ENCODE results near the gene ANP32E. TPM values are rescaled to one million over a fixed set of nuclear protein-coding genes. Genes with fewer than 3 reads are reported as not detected.
A peak's percentile ranks its signal among the peaks of the same experiment; 100 is the strongest.
"Not testable (repeated sequence)": the region's sequence is repeated elsewhere in the genome, so short reads cannot be mapped to it uniquely, and the experiment has no call there.

ANP32E gene
- total RNA-seq, 2 experiments from 2014 or later, result 130 to 173 TPM

GRCh38 chr1:150237746-150238145, 1.8 kb upstream of the ANP32E start:
- Mint-ChIP-seq H3K4me3 (peak overlapping the region; percentile 18), H3K27ac (no peak overlapping the region), H3K27me3 (no peaks in the 10 kb centered on the region), H3K4me1 (peaks cover 14% of the 10 kb centered on the region), H3K9me3 (ENCODE audit: low read depth) (no peaks in the 10 kb centered on the region), H3K36me3 (peaks cover 13% of the 10 kb centered on the region)
- ATAC-seq (no peak), DNase-seq (peak; percentile 39)
- CTCF ChIA-PET, result interaction anchor here (1.5 kb wide), 1 partner anchor 18 kb away, joined by 5 read pairs; no protein-coding TSS in a partner anchor

- CTCF ChIA-PET, result interaction anchor here (1.1 to 1.5 kb wide), 3 partner anchors 15 to 33 kb away, joined by 4 to 5 read pairs (median 5); no protein-coding TSS in a partner anchor
- peak; percentile 36 for DNase-seq
- not testable (repeated sequence) for H3K27me3 Mint-ChIP-seq; ATAC-seq; H3K27ac Mint-ChIP-seq; H3K9me3 Mint-ChIP-seq (ENCODE audit: low read depth)
- Mint-ChIP-seq H3K4me3 (peak overlapping the region; percentile 18), H3K36me3 (peaks cover 14% of the 10 kb centered on the region), H3K4me1 (peaks cover 16% of the 10 kb centered on the region)
Observed at GRCh38 chr1:150237176-150237575, 1.3 kb upstream of the ANP32E start.

DNA sequence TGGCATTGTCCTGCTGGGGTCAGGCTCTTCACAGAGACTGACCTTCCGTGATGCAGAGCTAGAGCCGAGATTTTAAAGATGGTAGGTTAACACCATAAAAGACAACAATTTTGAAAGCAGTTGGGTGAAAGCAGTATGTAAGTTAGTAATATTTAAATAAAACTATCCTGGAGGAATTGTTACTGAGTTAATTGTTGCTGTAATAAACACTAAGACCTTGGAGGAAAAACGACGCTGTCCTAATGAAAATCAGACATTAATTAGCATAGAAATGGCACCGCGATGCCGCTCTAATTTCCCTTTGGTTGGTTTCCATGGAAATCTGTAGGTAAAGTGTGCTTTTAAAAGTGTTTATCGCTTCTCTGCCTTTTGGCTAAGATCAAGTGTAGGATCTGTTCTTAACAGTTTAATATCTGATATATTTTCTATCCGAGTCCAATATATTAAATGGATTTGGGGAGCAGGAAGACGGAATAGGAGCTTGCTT, 745 bp upstream of the ANP32E start:
- Mint-ChIP-seq H3K4me3 (no peak overlapping the region), H3K9me3 (ENCODE audit: low read depth) (no peaks in the 10 kb centered on the region), H3K27ac (no peak overlapping the region), H3K4me1 (peaks cover 19% of the 10 kb centered on the region), H3K27me3 (no peaks in the 10 kb centered on the region), H3K36me3 (peaks cover 15% of the 10 kb centered on the region)
- DNase-seq, result peak; percentile 25
- no peak for ATAC-seq
- CTCF ChIA-PET, result interaction anchor here (1.1 to 1.5 kb wide), 3 partner anchors 15 to 33 kb away, joined by 4 to 5 read pairs (median 5); no protein-coding TSS in a partner anchor

DNA sequence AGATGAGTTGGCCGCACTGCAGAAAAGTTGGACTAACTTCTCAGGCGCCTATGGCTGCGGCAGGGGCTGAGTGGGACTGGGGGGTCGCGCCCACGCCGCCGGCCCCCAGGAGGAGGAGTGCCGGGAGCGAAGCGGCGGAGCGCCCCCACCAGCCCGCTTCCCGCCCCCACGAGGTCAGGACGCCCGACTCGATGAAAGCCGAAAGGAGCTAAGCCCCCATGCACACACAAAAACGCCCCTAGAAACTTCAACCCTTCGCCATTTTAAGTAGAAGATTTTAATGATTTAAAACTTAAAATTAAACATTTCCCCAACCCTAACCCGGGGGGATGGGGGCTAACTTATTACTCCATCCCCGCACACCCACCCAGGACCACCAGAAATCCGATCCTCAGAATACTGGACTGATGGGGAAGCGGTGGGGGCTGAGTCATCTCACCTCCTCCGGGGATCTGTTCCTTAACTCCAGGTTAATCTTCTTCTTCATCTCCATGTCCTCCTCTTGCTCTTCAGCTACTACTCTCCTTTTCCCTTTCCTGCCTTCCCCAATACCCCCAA, 539 bp downstream of the ANP32E start:
- peaks cover 21% of the 10 kb centered on the region for H3K36me3 Mint-ChIP-seq
- H3K27me3 Mint-ChIP-seq, result no peaks in the 10 kb centered on the region
- H3K4me3 Mint-ChIP-seq, result no peak overlapping the region
- H3K4me1 Mint-ChIP-seq, result peaks cover 22% of the 10 kb centered on the region
- CTCF ChIA-PET, result no interaction called here
- DNase-seq (peak; percentile 65), ATAC-seq (no peak)
- no peak overlapping the region for H3K27ac Mint-ChIP-seq
- H3K9me3 Mint-ChIP-seq (ENCODE audit: low read depth), result no peaks in the 10 kb centered on the region

GRCh38 chr1:150234566-150235293, 1.2 kb downstream of the ANP32E start:
- peak; percentile 69 for ATAC-seq
- Mint-ChIP-seq H3K4me3 (no peak overlapping the region), H3K27ac (no peak overlapping the region)

DNA sequence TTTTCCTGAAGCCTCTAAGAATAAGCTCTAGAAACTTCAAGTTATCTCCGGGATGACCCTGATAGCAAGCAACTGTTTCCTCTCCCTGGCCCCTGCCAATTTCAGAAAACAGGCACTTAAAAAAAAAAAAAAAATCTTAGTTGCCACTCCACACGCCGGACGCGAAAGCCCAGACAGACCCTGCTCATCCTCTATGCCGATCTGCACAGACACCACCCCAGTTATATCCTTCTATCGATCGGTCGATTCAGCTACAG, 1.7 kb downstream of the ANP32E start:
- H3K4me3 Mint-ChIP-seq, result no peak overlapping the region
- no peaks in the 10 kb centered on the region for H3K27me3 Mint-ChIP-seq
- peaks cover 22% of the 10 kb centered on the region for H3K4me1 Mint-ChIP-seq
- DNase-seq, result no peak
- no peak for ATAC-seq
- peaks cover 25% of the 10 kb centered on the region for H3K36me3 Mint-ChIP-seq
- no peak overlapping the region for H3K27ac Mint-ChIP-seq
- CTCF ChIA-PET, result interaction anchor here (0.7 to 2.2 kb wide), 3 partner anchors 9 to 650 kb away, joined by 3 to 9 read pairs (median 6); no protein-coding TSS in a partner anchor
- no peaks in the 10 kb centered on the region for H3K9me3 Mint-ChIP-seq (ENCODE audit: low read depth)

More at GRCh38 chr1:150234566-150235293, 1.2 kb downstream of the ANP32E start:
- H3K27me3 Mint-ChIP-seq, result no peaks in the 10 kb centered on the region
- peak; percentile 96 for DNase-seq
- H3K4me1 Mint-ChIP-seq, result peaks cover 22% of the 10 kb centered on the region
- CTCF ChIA-PET, result interaction anchor here (1.8 to 2.2 kb wide), 2 partner anchors 10 to 162 kb away, joined by 6 to 9 read pairs; no protein-coding TSS in a partner anchor
- no peaks in the 10 kb centered on the region for H3K9me3 Mint-ChIP-seq (ENCODE audit: low read depth)
- peaks cover 24% of the 10 kb centered on the region for H3K36me3 Mint-ChIP-seq

GRCh38 chr1:150233359-150234308, 2.3 kb downstream of the ANP32E start:
- DNase-seq (peak; percentile 58), ATAC-seq (no peak)
- Mint-ChIP-seq H3K9me3 (ENCODE audit: low read depth) (no peaks in the 10 kb centered on the region), H3K4me1 (peaks cover 25% of the 10 kb centered on the region), H3K36me3 (peaks cover 30% of the 10 kb centered on the region), H3K4me3 (no peak overlapping the region), H3K27ac (no peak overlapping the region), H3K27me3 (no peaks in the 10 kb centered on the region)
- CTCF ChIA-PET, result interaction anchor here (0.7 to 2.2 kb wide), 6 partner anchors 8 to 651 kb away, joined by 3 to 9 read pairs (median 6); no protein-coding TSS in a partner anchor

- CTCF ChIA-PET, result interaction anchor here (0.9 to 2.2 kb wide), 5 partner anchors 8 to 160 kb away, joined by 4 to 9 read pairs (median 6); no protein-coding TSS in a partner anchor
Observed at GRCh38 chr1:150232921-150233320, 3.0 kb downstream of the ANP32E start.

DNA sequence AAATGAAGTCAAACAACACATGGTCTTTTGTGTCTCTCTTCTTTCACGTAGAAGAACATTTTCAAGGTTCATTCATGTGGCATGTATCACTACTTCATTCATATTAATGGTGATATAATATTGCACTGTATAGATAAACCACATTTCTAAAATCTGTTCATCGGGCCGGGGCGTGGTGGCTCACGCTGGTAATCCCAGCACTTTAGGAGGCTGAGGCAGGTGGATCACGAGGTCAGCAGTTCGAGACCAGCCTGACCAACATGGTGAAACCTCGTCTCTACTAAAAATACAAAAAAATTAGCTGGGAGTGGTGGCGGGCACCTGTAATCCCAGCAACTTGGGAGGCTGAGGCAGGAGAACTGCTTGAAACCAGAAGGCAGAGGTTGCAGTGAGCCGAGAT, 7.7 kb downstream of the ANP32E start:
- not testable (repeated sequence) for H3K9me3 Mint-ChIP-seq (ENCODE audit: low read depth); DNase-seq; H3K27ac Mint-ChIP-seq; H3K27me3 Mint-ChIP-seq; ATAC-seq; H3K4me3 Mint-ChIP-seq
- peaks cover 56% of the 10 kb centered on the region for H3K36me3 Mint-ChIP-seq
- H3K4me1 Mint-ChIP-seq, result peaks cover 31% of the 10 kb centered on the region
- CTCF ChIA-PET, result interaction anchor here (1.3 kb wide), 1 partner anchor 13 kb away, joined by 3 read pairs; no protein-coding TSS in a partner anchor

More at GRCh38 chr1:150232921-150233320, 3.0 kb downstream of the ANP32E start:
- DNase-seq; ATAC-seq; H3K27ac Mint-ChIP-seq; H3K9me3 Mint-ChIP-seq (ENCODE audit: low read depth); H3K27me3 Mint-ChIP-seq; H3K4me3 Mint-ChIP-seq: not testable (repeated sequence)
- peaks cover 27% of the 10 kb centered on the region for H3K4me1 Mint-ChIP-seq
- peaks cover 34% of the 10 kb centered on the region for H3K36me3 Mint-ChIP-seq

DNA sequence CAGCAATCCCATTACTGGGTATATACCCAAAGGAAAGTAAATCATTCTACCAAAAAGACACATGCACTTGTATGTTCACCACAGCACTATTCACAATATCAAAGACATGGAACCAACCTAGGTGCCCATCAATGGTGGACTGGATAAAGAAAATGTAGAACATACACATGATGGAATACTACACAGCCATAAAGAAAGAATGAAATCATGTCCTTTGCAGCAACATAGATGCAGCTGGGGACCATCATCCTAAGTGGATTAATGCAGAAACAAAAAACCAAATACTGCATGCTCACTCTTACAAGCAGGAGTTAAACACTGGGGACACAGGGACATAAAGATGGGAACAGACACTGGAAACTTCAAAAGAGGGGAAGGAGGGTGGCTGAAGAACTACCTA, 8.7 kb downstream of the ANP32E start:
- Mint-ChIP-seq H3K27me3 (no peaks in the 10 kb centered on the region), H3K27ac (peak overlapping the region; percentile 26), H3K4me3 (no peak overlapping the region), H3K9me3 (ENCODE audit: low read depth) (no peaks in the 10 kb centered on the region), H3K4me1 (peaks cover 25% of the 10 kb centered on the region), H3K36me3 (peaks cover 57% of the 10 kb centered on the region)
- CTCF ChIA-PET, result no interaction called here
- DNase-seq (no peak), ATAC-seq (no peak)

DNA sequence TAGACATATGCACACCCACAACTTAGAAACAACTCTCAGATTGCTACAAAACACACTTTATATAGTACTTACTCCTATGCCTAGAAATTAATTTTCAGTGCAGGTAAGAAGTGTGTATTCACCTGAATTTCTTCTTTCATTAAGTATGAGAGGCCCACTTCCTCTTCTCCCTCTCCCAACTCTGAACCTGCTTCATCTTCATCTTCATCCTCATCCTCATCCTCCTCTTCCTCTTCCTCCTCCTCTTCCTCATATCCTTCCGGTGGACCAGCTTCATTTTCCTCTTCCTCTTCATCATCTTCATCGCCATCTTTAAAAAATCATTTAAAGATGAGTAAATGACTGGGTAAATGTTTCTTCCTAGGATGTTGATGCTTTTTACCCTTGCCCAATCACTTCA, 9.4 kb downstream of the ANP32E start:
- CTCF ChIA-PET, result interaction anchor here (1.8 kb wide), 1 partner anchor 39 kb away, joined by 4 read pairs; no protein-coding TSS in a partner anchor
- Mint-ChIP-seq H3K27ac (peak overlapping the region; percentile 61), H3K4me3 (no peak overlapping the region), H3K27me3 (no peaks in the 10 kb centered on the region), H3K9me3 (ENCODE audit: low read depth) (no peaks in the 10 kb centered on the region), H3K36me3 (peaks cover 58% of the 10 kb centered on the region), H3K4me1 (peaks cover 21% of the 10 kb centered on the region)
- no peak for ATAC-seq
- no peak for DNase-seq

GRCh38 chr1:150225546-150225945, 10.4 kb downstream of the ANP32E start:
- Mint-ChIP-seq H3K36me3 (peaks cover 55% of the 10 kb centered on the region), H3K4me3 (no peak overlapping the region), H3K9me3 (ENCODE audit: low read depth) (no peaks in the 10 kb centered on the region), H3K27ac (peak overlapping the region; percentile 57), H3K27me3 (no peaks in the 10 kb centered on the region), H3K4me1 (peaks cover 19% of the 10 kb centered on the region)
- DNase-seq, result no peak
- no peak for ATAC-seq
- CTCF ChIA-PET, result interaction anchor here (1.2 to 1.8 kb wide), 5 partner anchors 8 to 153 kb away, joined by 3 to 9 read pairs (median 4); no protein-coding TSS in a partner anchor

All from activated CD8-positive, alpha-beta memory T cell treated with anti-CD3 and anti-CD28 coated beads, Interleukin-2, amount 10 ng/mL, durations not matched to agents 7 days and 5 days (primary cell).